Fibroblast of skin of right biceps (primary cell): ENCODE results near the gene PDCD1.
"Not testable (repeated sequence)": the region's sequence is repeated elsewhere in the genome, so short reads cannot be mapped to it uniquely, and the experiment has no call there.

Experiments
- DNase-seq: peaks from one replicate; pipeline ENCODE4 v3.0.0-alpha.2; 2013

The PDCD1 gene

GRCh38 chr2:241858206-241859016 lies at the start of gene PDCD1:
Gene PDCD1 (minus strand): TSS chr2:241858894. CDS start chr2:241858838, 56 bp downstream.
- no peak for DNase-seq

GRCh38 chr2:241907831-241908230 lies 49.1 kb upstream of the PDCD1 start:
- DNase-seq = not testable (repeated sequence)

- DNase-seq = no peak
Measured at GRCh38 chr2:241906826-241907570, 48.3 kb upstream of the PDCD1 start.

- DNase-seq = not testable (repeated sequence)
Measured at GRCh38 chr2:241906378-241906770, 47.7 kb upstream of the PDCD1 start.

GRCh38 chr2:241905716-241906377 lies 47.2 kb upstream of the PDCD1 start:
- no peak for DNase-seq

GRCh38 chr2:241904791-241905710 lies 46.4 kb upstream of the PDCD1 start:
- DNase-seq = no peak

- DNase-seq = no peak
Measured at GRCh38 chr2:241904011-241904718, 45.5 kb upstream of the PDCD1 start.

- no peak for DNase-seq
Measured at GRCh38 chr2:241903121-241904010, 44.7 kb upstream of the PDCD1 start.

GRCh38 chr2:241902357-241902991 lies 43.8 kb upstream of the PDCD1 start:
- no peak for DNase-seq

- peak; percentile 8 for DNase-seq
Measured at GRCh38 chr2:241901500-241902351, 43.0 kb upstream of the PDCD1 start.

- DNase-seq = no peak
Measured at GRCh38 chr2:241901018-241901380, 42.3 kb upstream of the PDCD1 start.

GRCh38 chr2:241900251-241901017 lies 41.7 kb upstream of the PDCD1 start:
- no peak for DNase-seq

- DNase-seq = no peak
Measured at GRCh38 chr2:241898463-241899270, 40.0 kb upstream of the PDCD1 start.

- no peak for DNase-seq
Measured at GRCh38 chr2:241897231-241897916, 38.7 kb upstream of the PDCD1 start.

GRCh38 chr2:241896746-241897201 lies 38.1 kb upstream of the PDCD1 start:
- DNase-seq = no peak

- peak; percentile 14 for DNase-seq
Measured at GRCh38 chr2:241895712-241896641, 37.3 kb upstream of the PDCD1 start.
